Measurements from ENCODE around the gene MAMLD1. TPM values are rescaled to one million over a fixed set of nuclear protein-coding genes. Genes with fewer than 3 reads are reported as not detected.

MAMLD1 gene
- total RNA-seq, 5 donors from 2014 or later (not counting 1 experiment from before 2014, with no cell fraction given): 0.92 to 2.1 (median 1.6) TPM

DNA sequence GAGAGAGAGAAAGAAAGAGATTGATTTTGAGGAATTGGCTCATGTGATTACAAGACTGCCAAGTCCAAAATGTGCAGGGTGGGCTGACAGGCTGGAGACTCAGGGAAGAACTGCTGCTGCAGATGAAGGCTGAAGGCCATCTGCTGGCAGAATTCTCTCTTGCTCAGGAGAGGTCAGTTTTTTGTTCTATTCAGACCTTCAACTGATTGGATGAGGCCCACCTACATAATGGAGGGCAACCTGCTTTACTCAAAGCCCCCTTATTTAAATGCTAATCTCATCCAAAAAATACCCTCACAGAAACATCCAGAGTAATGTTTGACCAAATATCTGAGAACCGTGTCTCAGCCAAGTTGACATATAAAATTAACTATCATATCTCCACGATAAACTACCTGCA, 38.2 kb upstream of the MAMLD1 start:
- POLR2A ChIA-PET: no interaction called here
- peaks cover 0 to 6% (median 4%) of the 10 kb centered on the region in 3 donors for H3K4me1 Mint-ChIP-seq

DNA sequence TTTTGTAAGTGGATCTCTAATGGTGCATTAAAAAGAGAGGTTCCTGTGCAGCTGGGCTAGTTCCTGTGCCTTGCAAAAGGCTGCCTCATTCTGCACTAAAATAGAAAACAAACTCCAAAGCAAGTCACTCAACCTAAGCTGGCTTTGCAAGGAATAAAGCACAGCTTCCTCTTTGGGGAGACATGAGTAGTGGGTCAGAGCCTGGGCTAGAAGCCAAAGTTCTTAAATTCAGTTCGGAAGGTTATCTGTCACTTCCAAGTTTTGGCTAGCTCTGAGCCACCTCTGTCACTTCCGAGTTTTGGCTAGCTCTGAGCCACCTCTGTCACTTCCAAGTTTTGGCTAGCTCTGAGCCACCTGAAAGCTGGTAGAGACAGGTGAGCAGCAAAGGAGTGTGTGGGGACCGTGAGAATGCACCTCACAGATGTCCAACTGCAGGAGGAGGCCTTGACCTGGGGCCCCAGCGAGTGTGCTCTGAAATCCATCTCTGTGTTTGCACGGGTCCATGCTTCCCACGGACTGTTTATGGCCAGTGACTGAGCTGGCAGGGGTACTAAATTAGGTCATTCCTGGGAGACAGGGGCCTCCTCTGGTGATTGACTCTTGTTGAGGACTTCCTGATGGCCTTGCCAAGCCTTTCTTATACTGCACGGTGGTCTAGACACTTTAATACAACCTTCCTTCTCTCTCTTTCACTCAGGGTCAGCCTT, 36.4 kb upstream of the MAMLD1 start:
- H3K27ac ChIP-seq (ENCODE audit: low read length): no peak overlapping the region
- Mint-ChIP-seq H3K27ac (no peak overlapping the region), H3K4me1 (peaks cover 0 to 6% (median 4%) of the 10 kb centered on the region in 3 donors), H3K36me3 (no peaks in the 10 kb centered on the region), H3K27me3 (peaks cover 3 to 8% of the 10 kb centered on the region in 2 donors), H3K4me3 (no peak overlapping the region), H3K9me3 (peaks cover 0 to 7% (median 0%) of the 10 kb centered on the region in 3 donors)
- ChIA-PET POLR2A (no interaction called here), CTCF (no interaction called here)
- no peak for ATAC-seq (replicated peaks in 1 of 4)
- no peak for DNase-seq
- H3K4me3 ChIP-seq (ENCODE audit: control insufficient read depth in 1 of 2, extremely low read depth in 1 of 2, low read length in 1 of 2): no peak overlapping the region
- no peaks in the 10 kb centered on the region for H3K36me3 ChIP-seq (ENCODE audit: control insufficient read depth in 2 of 2, extremely low read depth in 1 of 2, insufficient read depth in 1 of 2, low read length in 1 of 2)
- H3K9me3 ChIP-seq: no peaks in the 10 kb centered on the region
- H3K27me3 ChIP-seq (replicated peaks in 1 of 2; ENCODE audit: control insufficient read depth in 2 of 2, extremely low read depth in 1 of 2, insufficient read depth in 2 of 2, low read length in 1 of 2): no peaks in the 10 kb centered on the region
- H3K4me1 ChIP-seq (ENCODE audit: control insufficient read depth in 1 of 2, extremely low read depth in 1 of 2, insufficient read depth in 2 of 2, low read length in 2 of 2): no peaks in the 10 kb centered on the region
- 54% methylated on average over 3 of the region's 7 CpGs for WGBS (ENCODE audit: insufficient coverage)

More for the DNA sequence above, 38.2 kb upstream of the MAMLD1 start:
- no CpG with 5 or more reads among the region's 2 CpGs for WGBS (ENCODE audit: insufficient coverage)
- ATAC-seq (replicated peaks in 1 of 4) (no peak), DNase-seq (no peak)
- H3K27ac Mint-ChIP-seq: no peak overlapping the region
- CTCF ChIA-PET: no interaction called here
- Histone ChIP-seq H3K27ac (ENCODE audit: low read length) (no peak overlapping the region), H3K27me3 (replicated peaks in 1 of 2; ENCODE audit: control insufficient read depth in 2 of 2, extremely low read depth in 1 of 2, insufficient read depth in 2 of 2, low read length in 1 of 2) (no peaks in the 10 kb centered on the region), H3K4me3 (ENCODE audit: control insufficient read depth in 1 of 2, extremely low read depth in 1 of 2, low read length in 1 of 2) (no peak overlapping the region), H3K36me3 (ENCODE audit: control insufficient read depth in 2 of 2, extremely low read depth in 1 of 2, insufficient read depth in 1 of 2, low read length in 1 of 2) (no peaks in the 10 kb centered on the region), H3K4me1 (ENCODE audit: control insufficient read depth in 1 of 2, extremely low read depth in 1 of 2, insufficient read depth in 2 of 2, low read length in 2 of 2) (no peaks in the 10 kb centered on the region), H3K9me3 (no peaks in the 10 kb centered on the region)
- H3K36me3 Mint-ChIP-seq: no peaks in the 10 kb centered on the region
- peaks cover 3 to 8% of the 10 kb centered on the region in 2 donors for H3K27me3 Mint-ChIP-seq
- peaks cover 0 to 7% (median 0%) of the 10 kb centered on the region in 3 donors for H3K9me3 Mint-ChIP-seq
- H3K4me3 Mint-ChIP-seq: no peak overlapping the region

DNA sequence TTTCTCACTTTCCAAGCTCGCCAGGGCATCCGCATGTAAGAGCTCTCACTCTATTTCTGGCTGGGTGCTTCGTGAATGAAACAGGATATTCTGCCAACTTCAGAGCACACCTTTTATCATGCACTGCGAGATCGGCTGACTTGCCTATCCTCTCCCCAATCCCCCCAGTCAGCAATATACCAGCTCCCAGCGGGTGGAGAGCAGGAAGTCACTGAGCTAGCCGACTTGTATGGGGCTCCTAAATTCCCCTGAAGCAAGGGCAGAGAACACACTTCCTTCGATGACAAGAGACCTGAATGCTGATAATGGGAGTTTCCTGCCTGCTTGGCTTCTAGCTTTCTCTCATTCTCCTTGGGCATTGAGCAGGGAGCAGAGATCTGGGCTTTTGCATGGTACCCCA, 33.8 kb upstream of the MAMLD1 start:
- Histone ChIP-seq H3K27ac (ENCODE audit: low read length) (no peak overlapping the region), H3K4me1 (ENCODE audit: control insufficient read depth in 1 of 2, extremely low read depth in 1 of 2, insufficient read depth in 2 of 2, low read length in 2 of 2) (no peaks in the 10 kb centered on the region), H3K4me3 (ENCODE audit: control insufficient read depth in 1 of 2, extremely low read depth in 1 of 2, low read length in 1 of 2) (no peak overlapping the region), H3K36me3 (ENCODE audit: control insufficient read depth in 2 of 2, extremely low read depth in 1 of 2, insufficient read depth in 1 of 2, low read length in 1 of 2) (no peaks in the 10 kb centered on the region), H3K9me3 (no peaks in the 10 kb centered on the region), H3K27me3 (replicated peaks in 1 of 2; ENCODE audit: control insufficient read depth in 2 of 2, extremely low read depth in 1 of 2, insufficient read depth in 2 of 2, low read length in 1 of 2) (no peaks in the 10 kb centered on the region)
- CTCF ChIA-PET: interaction anchor here in 1 of 2 donors (0.7 kb wide), 1 partner anchor 388 kb away, joined by 3 read pairs; no protein-coding TSS in a partner anchor
- POLR2A ChIA-PET: no interaction called here
- H3K4me1 Mint-ChIP-seq: peaks cover 14 to 19% (median 16%) of the 10 kb centered on the region in 3 donors
- no peaks in the 10 kb centered on the region for H3K9me3 Mint-ChIP-seq
- DNase-seq (no peak), ATAC-seq (replicated peaks in 1 of 4) (no peak)
- H3K4me3 Mint-ChIP-seq: no peak overlapping the region
- H3K36me3 Mint-ChIP-seq: no peaks in the 10 kb centered on the region
- WGBS (ENCODE audit: insufficient coverage): 14% methylated on average over 2 of the region's 8 CpGs
- no peak overlapping the region for H3K27ac Mint-ChIP-seq
- peaks cover 3 to 8% of the 10 kb centered on the region in 2 donors for H3K27me3 Mint-ChIP-seq

DNA sequence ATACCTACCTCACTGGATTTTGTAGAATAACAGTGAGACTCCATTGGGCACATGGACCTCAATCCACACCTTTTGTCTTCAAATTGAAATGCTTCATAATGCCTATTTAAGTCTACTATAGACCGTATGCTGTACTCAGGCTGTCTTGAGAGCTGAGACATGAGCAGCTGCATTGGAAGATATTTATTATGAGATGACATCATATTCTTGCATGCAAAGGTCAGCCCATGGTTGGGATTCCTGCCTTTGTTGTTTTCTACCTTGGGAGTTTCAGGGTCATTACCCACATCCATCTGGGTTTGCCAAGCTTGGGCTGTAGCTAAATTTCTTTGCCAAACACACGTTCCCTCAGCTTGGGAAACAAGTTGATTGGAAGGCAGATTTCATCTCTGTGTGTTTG, 33.2 kb upstream of the MAMLD1 start:
- no peaks in the 10 kb centered on the region for H3K9me3 ChIP-seq
- H3K36me3 ChIP-seq (ENCODE audit: control insufficient read depth in 2 of 2, extremely low read depth in 1 of 2, insufficient read depth in 1 of 2, low read length in 1 of 2): no peaks in the 10 kb centered on the region
- WGBS (ENCODE audit: insufficient coverage): no CpG with 5 or more reads among the region's 2 CpGs
- H3K27ac ChIP-seq (ENCODE audit: low read length): no peak overlapping the region
- ChIA-PET CTCF (interaction anchor here in 1 of 2 donors (0.7 kb wide), 1 partner anchor 388 kb away, joined by 3 read pairs; no protein-coding TSS in a partner anchor), POLR2A (no interaction called here)
- Mint-ChIP-seq H3K4me1 (peaks cover 14 to 19% (median 16%) of the 10 kb centered on the region in 3 donors), H3K27ac (no peak overlapping the region), H3K27me3 (peaks cover 3 to 8% of the 10 kb centered on the region in 2 donors), H3K9me3 (no peaks in the 10 kb centered on the region), H3K36me3 (no peaks in the 10 kb centered on the region), H3K4me3 (no peak overlapping the region)
- H3K4me3 ChIP-seq (ENCODE audit: control insufficient read depth in 1 of 2, extremely low read depth in 1 of 2, low read length in 1 of 2): no peak overlapping the region
- H3K27me3 ChIP-seq (replicated peaks in 1 of 2; ENCODE audit: control insufficient read depth in 2 of 2, extremely low read depth in 1 of 2, insufficient read depth in 2 of 2, low read length in 1 of 2): no peaks in the 10 kb centered on the region
- no peaks in the 10 kb centered on the region for H3K4me1 ChIP-seq (ENCODE audit: control insufficient read depth in 1 of 2, extremely low read depth in 1 of 2, insufficient read depth in 2 of 2, low read length in 2 of 2)
- DNase-seq: no peak
- ATAC-seq (replicated peaks in 1 of 4): no peak

DNA sequence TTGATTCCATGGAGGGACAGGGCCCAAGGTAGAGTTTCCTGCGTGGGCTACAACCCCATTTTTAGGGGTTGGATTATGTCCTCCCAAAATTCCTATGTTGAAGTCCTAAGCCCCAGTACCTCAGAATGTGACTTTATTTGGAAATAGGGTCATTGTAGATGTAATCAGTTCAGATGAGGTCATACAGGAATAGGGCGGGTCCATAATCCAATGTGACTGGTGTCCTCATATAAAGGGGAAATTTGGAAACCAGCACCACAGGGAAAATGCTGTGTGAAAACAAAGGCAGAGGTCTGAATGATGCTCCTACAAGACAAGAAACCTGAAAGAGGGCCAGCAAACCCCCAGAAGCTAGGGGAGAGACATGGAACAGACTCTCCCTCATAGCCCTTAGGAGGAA, 31.1 kb upstream of the MAMLD1 start:
- Histone ChIP-seq H3K27ac (ENCODE audit: low read length) (no peak overlapping the region), H3K4me1 (ENCODE audit: control insufficient read depth in 1 of 2, extremely low read depth in 1 of 2, insufficient read depth in 2 of 2, low read length in 2 of 2) (no peaks in the 10 kb centered on the region), H3K9me3 (no peaks in the 10 kb centered on the region), H3K36me3 (ENCODE audit: control insufficient read depth in 2 of 2, extremely low read depth in 1 of 2, insufficient read depth in 1 of 2, low read length in 1 of 2) (no peaks in the 10 kb centered on the region), H3K27me3 (replicated peaks in 1 of 2; ENCODE audit: control insufficient read depth in 2 of 2, extremely low read depth in 1 of 2, insufficient read depth in 2 of 2, low read length in 1 of 2) (no peaks in the 10 kb centered on the region), H3K4me3 (ENCODE audit: control insufficient read depth in 1 of 2, extremely low read depth in 1 of 2, low read length in 1 of 2) (no peak overlapping the region)
- no peaks in the 10 kb centered on the region for H3K36me3 Mint-ChIP-seq
- H3K27me3 Mint-ChIP-seq: peaks cover 3 to 8% of the 10 kb centered on the region in 2 donors
- H3K9me3 Mint-ChIP-seq: no peaks in the 10 kb centered on the region
- POLR2A ChIA-PET: no interaction called here
- ATAC-seq (replicated peaks in 1 of 4) (no peak), DNase-seq (no peak)
- CTCF ChIA-PET: no interaction called here
- no peak overlapping the region for H3K27ac Mint-ChIP-seq
- WGBS (ENCODE audit: insufficient coverage): 100% methylated on average over 1 of the region's 2 CpGs
- H3K4me1 Mint-ChIP-seq: peaks cover 10 to 15% (median 14%) of the 10 kb centered on the region in 3 donors
- no peak overlapping the region for H3K4me3 Mint-ChIP-seq

DNA sequence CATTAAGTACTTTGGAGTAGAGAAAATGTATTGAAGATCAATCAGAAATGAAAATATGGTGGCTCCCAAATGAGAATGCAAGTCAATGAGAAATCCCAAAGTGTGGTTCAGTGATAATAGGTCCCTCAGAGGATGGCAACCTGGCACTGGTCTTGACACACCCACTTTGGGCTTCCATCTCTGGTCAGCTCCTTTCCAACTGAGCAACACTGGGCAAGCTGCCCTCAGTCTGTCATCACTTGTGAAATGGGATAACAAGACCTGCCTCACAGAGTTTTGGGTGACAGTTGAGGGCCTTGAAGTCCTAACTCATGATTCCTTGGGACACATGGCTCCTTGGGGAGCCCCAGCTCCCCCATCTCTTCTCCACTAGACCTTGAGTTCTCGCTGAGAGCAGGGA, 29.0 kb upstream of the MAMLD1 start:
- Mint-ChIP-seq H3K9me3 (no peaks in the 10 kb centered on the region), H3K4me3 (no peak overlapping the region), H3K36me3 (no peaks in the 10 kb centered on the region), H3K4me1 (peaks cover 10 to 15% (median 14%) of the 10 kb centered on the region in 3 donors), H3K27me3 (peaks cover 0 to 8% of the 10 kb centered on the region in 2 donors), H3K27ac (no peak overlapping the region)
- Histone ChIP-seq H3K9me3 (no peaks in the 10 kb centered on the region), H3K27me3 (replicated peaks in 1 of 2; ENCODE audit: control insufficient read depth in 2 of 2, extremely low read depth in 1 of 2, insufficient read depth in 2 of 2, low read length in 1 of 2) (no peaks in the 10 kb centered on the region), H3K4me1 (ENCODE audit: control insufficient read depth in 1 of 2, extremely low read depth in 1 of 2, insufficient read depth in 2 of 2, low read length in 2 of 2) (no peaks in the 10 kb centered on the region), H3K27ac (ENCODE audit: low read length) (no peak overlapping the region), H3K36me3 (ENCODE audit: control insufficient read depth in 2 of 2, extremely low read depth in 1 of 2, insufficient read depth in 1 of 2, low read length in 1 of 2) (no peaks in the 10 kb centered on the region), H3K4me3 (ENCODE audit: control insufficient read depth in 1 of 2, extremely low read depth in 1 of 2, low read length in 1 of 2) (no peak overlapping the region)
- DNase-seq (no peak), ATAC-seq (replicated peaks in 1 of 4) (no peak)
- ChIA-PET POLR2A (no interaction called here), CTCF (no interaction called here)
- WGBS (ENCODE audit: insufficient coverage): no CpG with 5 or more reads among the region's 1 CpG

Data from T-cell (primary cell).